Glutamatergic neuron (in vitro differentiated cells): ENCODE measurements around the gene OR9A4. TPM values are rescaled to one million over a fixed set of nuclear protein-coding genes. Genes with fewer than 3 reads are reported as not detected.

Experiments used
- DNase-seq: peaks from one replicate; pipeline ENCODE4 v3.0.0; 2022
- H3K27ac Mint-ChIP-seq: one replicate; pipeline ENCODE4 v1.8.0; 2020; ENCODE audit warnings: mild to moderate bottlenecking, mixed read lengths, inconsistent platforms; ENCODE audit not compliant: unreplicated experiment
- H3K27me3 Mint-ChIP-seq: one replicate; pipeline ENCODE4 v1.8.0; 2020; ENCODE audit warnings: mild to moderate bottlenecking, moderate library complexity, mixed read lengths, inconsistent platforms; ENCODE audit not compliant: unreplicated experiment
- H3K36me3 Mint-ChIP-seq: one replicate; pipeline ENCODE4 v1.8.0; 2020; ENCODE audit warnings: mild to moderate bottlenecking, mixed read lengths, inconsistent platforms; ENCODE audit not compliant: unreplicated experiment
- H3K4me1 Mint-ChIP-seq: one replicate; pipeline ENCODE4 v1.8.0; 2020; ENCODE audit warnings: mild to moderate bottlenecking, low read depth, mixed read lengths, inconsistent platforms; ENCODE audit not compliant: unreplicated experiment
- H3K4me3 Mint-ChIP-seq: one replicate; pipeline ENCODE4 v1.8.0; 2020; ENCODE audit warnings: mild to moderate bottlenecking, mixed read lengths, inconsistent platforms; ENCODE audit not compliant: unreplicated experiment
- H3K9me3 Mint-ChIP-seq: one replicate; pipeline ENCODE4 v1.8.0; 2020; ENCODE audit warnings: mild to moderate bottlenecking, moderate library complexity, mixed read lengths, inconsistent platforms; ENCODE audit not compliant: unreplicated experiment
- CTCF ChIP-seq: fragments of 200-600 bp; sonication (generic); IDR thresholded peaks from one replicate; pipeline ENCODE4 v1.5.0; 2021; ENCODE audit not compliant: partially characterized antibody, unreplicated experiment
- total RNA-seq: library from RNA; stranded (reverse); fragmentation: NEBNext Ultra II Directional; extraction: Animal tissue kit (Norgen Biotek cat#: 25700); gene quantifications from one replicate; pipeline ENCODE4 v1.2.1, GENCODE V29; 2021; ENCODE audit not compliant: unreplicated experiment

The OR9A4 gene
- total RNA-seq, 1 donor from 2014 or later = not detected

- no peaks in the 10 kb centered on the region for H3K4me1 Mint-ChIP-seq
Measured at GRCh38 chr7:141928146-141928844, 12.1 kb downstream of the OR9A4 start.

GRCh38 chr7:141928845-141929195, 12.6 kb downstream of the OR9A4 start:
- no peaks in the 10 kb centered on the region for H3K36me3 Mint-ChIP-seq
- H3K4me1 Mint-ChIP-seq = no peaks in the 10 kb centered on the region
- no peak for TF ChIP-seq CTCF
- H3K27ac Mint-ChIP-seq = no peak overlapping the region
- DNase-seq = no peak
- peaks cover 4% of the 10 kb centered on the region for H3K27me3 Mint-ChIP-seq
- H3K4me3 Mint-ChIP-seq = no peak overlapping the region
- no peaks in the 10 kb centered on the region for H3K9me3 Mint-ChIP-seq

More at GRCh38 chr7:141928146-141928844, 12.1 kb downstream of the OR9A4 start:
- TF ChIP-seq CTCF = no peak
- Mint-ChIP-seq H3K36me3 (no peaks in the 10 kb centered on the region), H3K4me3 (no peak overlapping the region), H3K27me3 (peaks cover 2% of the 10 kb centered on the region), H3K27ac (no peak overlapping the region), H3K9me3 (no peaks in the 10 kb centered on the region)
- no peak for DNase-seq

GRCh38 chr7:141930211-141930610, 14.0 kb downstream of the OR9A4 start:
- TF ChIP-seq CTCF = no peak
- no peaks in the 10 kb centered on the region for H3K36me3 Mint-ChIP-seq
- H3K4me1 Mint-ChIP-seq = no peaks in the 10 kb centered on the region
- H3K27ac Mint-ChIP-seq = no peak overlapping the region
- DNase-seq = no peak
- H3K9me3 Mint-ChIP-seq = no peaks in the 10 kb centered on the region
- peaks cover 4% of the 10 kb centered on the region for H3K27me3 Mint-ChIP-seq
- H3K4me3 Mint-ChIP-seq = no peak overlapping the region

- H3K27ac Mint-ChIP-seq = no peak overlapping the region
- no peaks in the 10 kb centered on the region for H3K4me1 Mint-ChIP-seq
- no peaks in the 10 kb centered on the region for H3K36me3 Mint-ChIP-seq
- H3K9me3 Mint-ChIP-seq = peaks cover 2% of the 10 kb centered on the region
- DNase-seq = no peak
- H3K27me3 Mint-ChIP-seq = peaks cover 1% of the 10 kb centered on the region
- no peak for TF ChIP-seq CTCF
- H3K4me3 Mint-ChIP-seq = no peak overlapping the region
Measured at GRCh38 chr7:141941075-141941474, 24.9 kb downstream of the OR9A4 start.

- TF ChIP-seq CTCF = no peak
- Mint-ChIP-seq H3K27me3 (peaks cover 1% of the 10 kb centered on the region), H3K36me3 (no peaks in the 10 kb centered on the region), H3K4me1 (no peaks in the 10 kb centered on the region), H3K4me3 (no peak overlapping the region), H3K9me3 (peaks cover 3% of the 10 kb centered on the region), H3K27ac (no peak overlapping the region)
- no peak for DNase-seq
Measured at GRCh38 chr7:141943846-141944245, 27.6 kb downstream of the OR9A4 start.
